Stimulated activated CD4-positive, alpha-beta T cell treated with anti-CD3 and anti-CD28 coated beads, Interleukin-12 subunit alpha, Interleukin-12 subunit beta, amount 100 ng/mL, for 24 hours (primary cell): ENCODE data around the gene VAMP2.
"Not testable (repeated sequence)": the region's sequence is repeated elsewhere in the genome, so short reads cannot be mapped to it uniquely, and the experiment has no call there.

Experiments
- DNase-seq, 2 experiments: peaks; one replicate each; pipeline ENCODE4 v3.0.0-alpha.2; 2020; ENCODE audit warnings: low read depth in 2 of 2

Gene VAMP2

DNA sequence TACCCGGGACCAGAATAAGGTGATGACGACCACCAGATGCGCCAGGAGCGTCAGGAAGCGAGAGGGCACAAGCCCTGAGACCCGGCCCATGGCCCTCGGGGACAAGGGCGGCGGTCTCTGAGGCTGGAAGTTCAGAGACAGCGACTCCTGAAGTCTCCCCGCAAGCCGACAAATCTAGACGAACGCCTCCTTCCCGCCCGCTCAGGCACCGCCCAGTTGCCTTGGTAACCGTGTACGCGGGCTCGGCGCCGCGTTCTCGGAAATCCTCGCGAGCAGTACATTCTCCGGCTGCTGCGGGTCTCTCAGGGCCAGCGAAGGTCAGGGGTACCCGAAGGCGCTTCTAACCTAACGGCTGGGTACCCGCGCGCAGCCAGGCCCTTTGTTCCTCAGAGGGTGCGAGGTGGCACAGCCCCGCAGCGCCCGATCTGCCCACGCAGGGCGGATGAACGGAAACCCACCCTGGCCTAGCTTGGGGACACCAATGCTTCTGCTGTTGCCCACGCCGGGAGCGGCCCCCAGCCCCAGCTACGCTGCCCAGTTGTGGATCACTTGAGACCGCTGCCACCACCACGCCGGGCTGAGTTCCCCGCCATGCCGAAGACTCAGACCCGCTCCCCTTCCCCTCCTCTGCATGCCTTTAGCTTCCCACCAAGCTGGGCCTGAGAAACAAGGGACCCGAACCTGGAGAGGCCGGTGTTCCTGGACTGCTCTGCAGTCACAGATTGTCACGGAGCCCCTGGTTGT lies 13.6 kb upstream of the VAMP2 start, which contains the start of gene TMEM107:
TSS of gene TMEM107 (minus strand) at position 184 of the 744 bp plus-strand sequence. CDS start at position 90, 94 bp downstream.
- DNase-seq = peak; percentile 77 to 85

DNA sequence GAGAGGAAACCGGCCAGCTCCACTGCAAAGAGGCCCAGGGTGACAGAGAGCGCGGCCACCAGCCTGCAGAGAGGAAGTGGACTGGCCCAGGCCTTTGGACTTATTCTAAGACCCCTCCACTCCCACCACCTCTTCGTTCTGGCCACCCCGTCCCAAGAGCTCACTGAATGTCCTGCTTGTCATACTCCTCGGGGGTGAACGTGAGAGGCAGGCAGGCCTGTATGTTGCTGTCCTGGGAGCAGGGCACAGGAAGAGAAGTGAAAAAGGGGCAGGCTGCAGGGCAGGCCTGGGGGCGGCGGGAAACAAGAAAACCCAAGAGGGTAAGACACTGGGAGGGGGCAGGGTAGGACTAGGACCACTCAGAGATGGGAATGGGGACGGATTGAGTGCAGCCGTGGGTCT lies 13.0 kb upstream of the VAMP2 start:
- DNase-seq = no peak

DNA sequence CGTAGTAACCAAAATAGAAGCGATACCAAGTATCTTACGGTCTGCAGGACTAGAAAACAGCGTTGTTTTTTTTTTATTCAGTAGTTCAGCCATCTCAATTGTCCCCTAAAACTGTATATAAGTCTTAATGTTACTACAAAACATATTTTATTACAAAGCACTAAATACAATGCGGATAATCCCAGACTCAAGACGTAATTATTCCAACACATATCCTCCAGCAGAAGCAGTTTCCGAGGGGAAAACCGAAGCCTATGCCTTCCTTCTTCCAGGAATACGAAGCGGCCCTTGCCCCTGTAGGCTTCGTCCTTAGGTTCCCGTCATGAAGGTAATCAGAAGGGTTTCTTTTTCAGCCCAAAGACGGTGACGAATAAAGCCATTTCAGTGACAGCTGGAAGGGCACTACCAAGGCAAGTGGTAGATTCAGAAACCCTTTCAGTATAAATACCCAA lies 11.1 kb upstream of the VAMP2 start:
- DNase-seq = no peak

DNA sequence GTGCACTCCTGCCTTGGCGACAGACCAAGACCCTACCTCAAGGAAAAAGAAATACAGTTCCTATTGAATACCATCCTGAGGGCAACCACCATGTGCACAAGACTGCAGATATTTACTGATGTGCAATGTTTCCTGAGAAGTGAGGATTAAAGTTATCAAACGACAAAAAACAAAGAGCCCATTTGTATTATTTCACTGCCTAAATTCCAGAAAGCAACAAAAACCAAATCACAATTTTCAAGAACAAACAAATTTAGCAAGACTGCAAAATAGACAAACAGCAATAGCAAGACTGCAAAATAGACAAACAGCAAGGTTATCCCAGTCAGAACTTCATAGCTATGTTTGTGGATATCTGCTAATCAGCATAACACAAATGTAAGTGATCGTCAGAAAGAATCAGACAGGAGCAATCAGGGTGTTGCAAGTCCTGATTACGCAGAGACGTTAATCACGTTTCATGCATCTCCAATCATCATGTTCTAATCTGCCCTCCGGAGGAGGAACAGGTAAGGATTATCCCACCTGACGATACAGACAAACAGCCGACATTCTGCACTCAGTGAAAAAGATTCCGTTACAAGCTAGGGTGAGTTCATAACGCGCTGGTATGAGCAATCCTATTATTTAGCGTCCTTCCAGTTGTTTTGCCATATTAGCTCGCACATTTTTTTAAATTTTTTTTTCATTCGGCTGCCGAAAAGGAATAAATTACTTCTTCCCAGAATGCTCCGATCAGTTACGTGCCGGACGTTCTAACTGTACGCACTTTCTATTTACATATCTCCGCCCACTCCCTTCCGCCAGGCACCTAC lies 10.5 kb upstream of the VAMP2 start:
- DNase-seq = peak in 1 of 2 experiments; percentile 75

DNA sequence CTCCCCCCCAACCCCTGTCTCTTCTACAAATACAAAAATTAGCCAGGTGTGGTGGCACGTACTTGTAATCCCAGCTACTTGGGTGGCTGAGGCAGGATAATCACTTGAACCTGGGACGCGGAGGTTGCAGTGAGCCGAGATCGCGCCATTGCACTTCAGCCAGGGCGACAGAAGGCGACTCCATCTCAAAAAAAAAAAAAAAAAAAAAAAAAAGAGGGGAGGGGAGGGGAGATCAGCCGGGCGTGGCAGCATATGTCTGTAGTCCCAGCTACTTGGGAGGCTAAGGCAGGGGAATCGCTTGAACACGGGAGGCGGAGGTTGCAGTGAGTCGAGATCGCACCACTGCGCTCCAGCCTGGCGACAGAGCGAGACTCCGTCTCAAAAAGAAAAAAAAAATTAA lies 7.4 kb upstream of the VAMP2 start:
- not testable (repeated sequence) for DNase-seq

DNA sequence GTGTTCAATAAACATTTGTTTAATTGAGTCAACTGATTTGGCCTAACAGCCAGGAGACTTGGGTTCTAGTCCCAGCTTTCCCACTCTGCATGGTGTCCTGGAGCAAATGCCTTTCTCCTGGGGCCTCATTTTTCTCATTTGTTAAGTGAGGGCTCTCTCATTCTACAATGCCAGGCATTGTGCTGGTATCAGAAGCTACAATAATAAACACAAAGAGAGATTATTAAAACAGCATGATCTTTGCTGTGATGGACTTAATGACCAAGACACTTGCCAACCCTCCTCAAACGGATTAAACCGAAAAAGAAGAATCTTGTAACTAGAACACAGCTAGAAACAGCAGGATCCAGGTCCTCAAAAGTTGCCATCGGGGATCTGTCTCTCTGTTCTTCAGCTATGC lies 4.8 kb upstream of the VAMP2 start:
- no peak for DNase-seq

DNA sequence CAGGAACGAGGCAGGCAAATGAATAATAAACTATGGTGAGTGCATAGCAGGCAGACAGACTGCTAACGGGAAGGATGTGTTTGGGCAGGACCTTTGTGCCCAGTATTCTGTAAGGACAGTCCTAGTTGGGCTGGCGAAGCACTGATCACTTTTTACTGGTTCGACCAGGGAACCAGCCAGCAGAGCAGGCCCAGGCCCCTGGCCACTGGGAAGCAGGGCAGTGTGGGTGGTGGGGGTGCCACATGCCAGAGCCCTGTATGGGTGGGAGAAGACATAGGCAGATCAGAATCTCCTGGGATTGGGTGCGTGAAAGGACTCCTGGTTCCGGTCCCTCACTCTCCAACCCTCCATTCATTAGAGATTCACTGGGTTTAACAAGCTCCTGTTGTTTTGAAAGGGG lies 4.0 kb upstream of the VAMP2 start:
- DNase-seq = no peak

DNA sequence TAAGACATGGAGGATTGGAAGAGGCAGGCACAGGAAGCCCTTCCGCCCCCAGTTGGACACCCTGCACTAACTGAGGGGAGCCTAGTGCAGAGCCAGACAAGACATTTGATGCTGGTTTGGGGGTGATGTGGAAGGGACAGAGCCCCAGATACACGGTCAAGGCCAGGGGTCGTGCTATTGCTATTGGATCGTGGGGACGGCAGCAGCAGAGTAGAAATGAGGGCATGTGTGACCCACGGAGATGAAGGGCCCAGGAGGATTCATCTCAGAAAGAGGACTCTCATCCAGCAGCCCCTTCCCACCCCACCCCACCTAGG lies 2.0 kb upstream of the VAMP2 start:
- no peak for DNase-seq

DNA sequence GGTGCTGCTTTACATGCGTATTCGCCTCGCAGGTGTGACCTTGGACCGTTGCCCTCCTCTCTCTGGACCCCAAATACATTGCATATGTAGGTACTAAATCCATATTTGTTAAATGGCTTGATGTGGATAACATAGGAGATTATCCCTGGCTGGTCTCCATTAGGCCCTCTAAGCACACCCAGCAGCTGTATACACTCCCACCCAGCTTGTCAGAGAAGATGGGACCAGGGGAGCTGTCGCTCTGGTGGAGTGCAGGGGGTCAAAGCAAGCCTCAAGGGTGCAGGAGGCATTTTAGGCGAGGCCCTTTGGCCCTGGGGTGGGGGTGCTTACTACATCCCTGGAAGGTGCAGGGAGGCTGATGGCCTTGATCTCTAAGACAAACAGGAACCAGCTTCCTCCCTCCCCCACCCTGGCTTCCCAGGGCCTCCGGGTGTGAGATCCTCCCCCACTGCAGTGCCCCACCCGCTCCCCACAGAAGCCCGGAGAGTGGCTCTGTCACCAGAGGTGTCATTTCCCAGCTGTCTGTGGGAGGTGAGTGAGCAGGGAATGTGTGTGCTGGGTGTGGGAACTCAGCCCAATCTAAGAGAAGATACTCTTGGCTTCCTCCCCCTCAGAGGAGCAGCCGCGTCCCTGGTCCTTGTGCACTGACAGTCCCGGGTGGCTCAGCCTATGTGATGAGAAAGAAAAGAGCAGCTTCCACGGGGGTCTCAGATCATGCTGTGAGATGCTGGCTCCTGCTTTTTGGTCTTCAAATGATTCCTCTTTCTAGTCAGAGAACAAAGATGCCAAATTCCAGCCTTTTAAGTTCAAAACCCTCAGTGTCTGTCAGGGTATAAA lies 1.4 kb upstream of the VAMP2 start:
- peak; percentile 61 to 79 for DNase-seq

DNA sequence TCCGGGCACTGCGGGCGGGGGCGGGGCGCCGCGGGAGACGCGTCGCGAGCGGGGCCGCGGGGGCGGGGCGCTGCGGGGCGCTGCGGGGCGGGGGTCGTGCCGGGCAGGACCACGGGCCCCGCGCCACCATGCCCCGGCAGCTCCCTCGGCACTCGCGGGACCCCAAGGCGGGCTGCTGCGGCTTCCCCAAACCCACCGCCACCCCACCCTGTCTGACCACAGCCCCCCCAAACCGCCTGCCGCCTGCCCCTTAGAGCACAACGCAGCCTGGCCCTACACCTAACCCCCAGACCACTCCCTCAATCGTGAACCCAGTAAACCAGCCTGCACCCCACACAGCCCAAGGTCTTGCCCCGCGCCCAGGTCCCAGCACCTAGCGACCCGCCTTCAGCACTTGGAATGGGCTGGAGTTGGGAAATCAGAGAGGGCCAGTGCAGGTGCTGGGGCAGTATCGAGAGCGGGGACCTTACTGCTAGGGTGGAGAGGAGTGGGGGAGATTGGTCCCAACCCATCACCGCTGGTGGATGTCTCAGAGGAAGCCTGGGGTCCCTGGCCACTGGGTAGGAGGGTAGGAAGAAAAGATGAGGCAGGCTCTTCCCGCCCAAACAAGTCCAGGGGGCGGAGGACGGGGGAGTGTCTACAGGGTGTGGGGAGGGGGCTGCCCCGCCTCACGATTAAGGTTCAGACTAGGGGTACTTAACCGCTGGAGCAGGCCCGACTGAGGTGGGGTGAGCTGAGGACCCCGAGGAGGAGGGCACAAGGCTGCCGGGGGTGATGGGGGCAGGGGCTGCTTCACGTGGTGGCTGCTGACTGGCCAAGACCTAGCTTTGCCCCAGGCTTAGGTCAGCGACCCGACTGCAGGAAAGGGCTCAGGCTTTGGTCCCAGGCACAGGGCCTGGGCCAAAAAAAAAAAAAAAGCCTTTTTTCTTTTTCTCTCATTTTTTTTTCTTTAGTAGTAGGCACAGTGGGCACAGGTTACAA lies 539 bp upstream of the VAMP2 start:
- DNase-seq = no peak

DNA sequence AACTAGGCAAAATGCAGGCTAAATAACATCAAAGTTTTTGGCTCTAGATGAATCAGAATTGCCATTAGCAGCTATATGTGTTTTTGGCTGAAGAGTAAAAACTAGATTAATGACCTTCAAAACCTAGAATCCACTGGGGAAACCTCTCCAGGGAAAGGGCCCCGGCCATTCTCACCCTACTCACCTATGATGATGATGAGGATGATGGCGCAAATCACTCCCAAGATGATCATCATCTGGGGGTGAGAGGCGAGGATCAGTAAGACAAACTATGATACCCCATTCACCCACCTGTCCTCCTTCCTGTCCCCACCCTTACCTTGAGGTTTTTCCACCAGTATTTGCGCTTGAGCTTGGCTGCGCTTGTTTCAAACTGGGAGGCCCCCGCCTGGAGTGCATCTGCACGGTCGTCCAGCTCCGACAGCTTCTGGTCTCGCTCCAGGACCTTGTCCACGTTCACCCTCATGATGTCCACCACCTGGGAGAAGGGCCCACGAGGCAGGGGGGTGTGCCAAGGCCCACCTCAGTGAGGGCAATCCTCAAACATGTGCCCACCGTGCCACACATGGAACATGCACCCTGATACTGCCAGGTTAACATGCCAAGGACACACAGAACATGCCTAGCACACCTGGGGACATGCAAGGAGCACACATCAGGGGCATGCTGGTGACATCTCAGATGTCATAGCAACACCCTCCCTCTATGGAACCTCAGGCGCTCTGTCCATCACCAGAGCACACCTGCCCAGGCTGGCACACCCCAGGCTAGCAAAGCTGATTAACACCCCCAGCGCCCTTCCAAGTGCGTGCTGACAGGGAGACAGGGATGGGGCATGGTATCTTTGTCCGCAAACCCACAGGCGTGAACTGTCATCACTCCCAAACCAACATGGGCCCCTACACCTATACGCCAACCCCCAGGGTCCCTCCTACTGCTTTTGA lies 1.2 kb downstream of the VAMP2 start:
- no peak for DNase-seq

DNA sequence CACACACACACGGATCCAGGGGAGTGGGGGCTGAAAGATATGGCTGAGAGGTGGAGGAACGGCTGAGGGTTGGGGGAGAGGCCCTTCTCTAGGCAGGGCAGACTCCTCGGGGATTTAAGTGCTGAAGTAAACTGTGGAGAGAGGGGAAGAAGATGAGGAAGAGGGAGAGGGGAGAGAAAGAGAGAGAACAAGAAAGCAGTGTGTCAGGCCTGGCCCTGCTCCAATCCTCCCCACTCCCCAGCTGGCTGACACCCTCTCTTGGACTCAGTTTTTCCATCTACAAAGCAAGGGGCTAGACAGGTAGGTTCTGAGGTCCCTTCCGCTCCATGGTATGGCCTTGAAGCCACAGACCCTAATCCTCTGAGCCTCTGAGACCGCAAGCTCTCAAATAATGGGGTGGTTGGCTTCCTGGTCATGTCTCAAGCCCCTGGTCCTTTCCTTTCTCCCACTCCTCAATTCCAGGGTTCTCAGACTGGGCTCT lies 2.0 kb downstream of the VAMP2 start:
- DNase-seq = no peak

DNA sequence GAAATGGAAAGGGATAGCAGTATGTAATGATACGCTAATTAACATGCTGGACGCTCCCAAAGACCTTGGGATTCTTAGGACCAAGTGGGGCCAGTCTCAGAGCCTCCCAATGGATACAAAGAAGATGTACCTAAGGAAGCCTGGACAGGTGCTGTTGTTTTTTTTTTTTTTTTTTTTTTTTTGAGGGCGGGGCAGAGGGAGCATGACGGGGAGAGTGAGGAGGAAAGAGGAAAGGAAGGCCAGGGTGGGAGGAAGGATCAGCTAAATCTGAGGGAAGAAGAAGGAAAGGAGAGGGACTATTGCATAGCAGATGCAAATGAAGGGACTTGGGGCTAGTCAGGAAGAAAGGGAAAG lies 2.5 kb downstream of the VAMP2 start:
- no peak for DNase-seq

DNA sequence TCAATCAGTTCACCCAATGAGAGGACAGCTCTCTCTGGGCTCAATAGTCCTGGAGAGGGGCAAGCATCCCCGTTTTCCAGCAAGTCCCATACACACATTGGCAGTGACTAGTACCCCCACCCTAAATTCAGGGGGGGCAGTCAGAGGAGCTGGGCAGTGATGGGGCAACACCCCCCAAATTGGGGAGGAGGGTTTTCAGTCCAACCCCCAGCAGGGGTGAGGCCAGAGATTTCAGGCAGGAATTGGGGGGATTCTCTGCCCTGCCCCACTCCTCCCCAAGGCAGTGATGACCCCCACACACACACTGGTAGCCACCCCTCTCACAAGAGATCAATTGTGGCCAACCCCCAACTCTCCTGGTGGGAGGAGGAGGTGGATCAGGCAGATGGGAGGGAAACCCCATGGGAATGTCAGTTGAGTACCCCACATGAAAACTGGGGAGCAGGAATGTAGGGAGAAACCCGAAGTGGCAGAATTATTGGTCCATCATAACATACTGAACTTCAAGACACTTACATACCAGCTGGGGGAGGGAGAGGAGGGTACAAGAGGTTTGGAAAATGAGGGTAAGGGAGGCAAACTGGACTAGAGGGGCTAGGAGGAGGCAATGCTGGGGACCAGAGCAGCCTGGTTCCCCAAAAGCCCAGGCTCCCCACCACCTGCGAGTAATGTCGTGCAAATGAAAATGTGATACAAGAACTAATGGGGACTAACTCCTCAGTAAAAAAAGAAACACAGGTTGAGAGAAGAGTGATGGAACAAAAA lies 3.1 kb downstream of the VAMP2 start:
- no peak for DNase-seq

DNA sequence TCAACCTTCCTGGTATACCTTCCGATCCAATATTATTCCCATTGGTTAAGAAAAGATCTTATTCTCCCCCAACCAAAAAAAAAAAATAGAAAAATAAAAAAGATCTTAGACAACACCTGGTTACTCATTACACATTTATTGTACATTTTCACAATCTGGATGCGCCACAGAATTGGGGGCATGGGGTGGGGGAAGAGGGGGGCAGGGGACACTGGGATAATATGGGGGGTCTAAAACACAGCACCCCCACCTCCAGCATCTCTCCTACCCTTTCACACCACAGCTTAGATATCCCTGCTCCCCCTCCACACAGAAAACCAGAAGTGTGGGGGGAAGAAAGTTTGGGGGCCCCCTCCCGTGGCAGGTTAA lies 3.7 kb downstream of the VAMP2 start:
- DNase-seq = no peak

DNA sequence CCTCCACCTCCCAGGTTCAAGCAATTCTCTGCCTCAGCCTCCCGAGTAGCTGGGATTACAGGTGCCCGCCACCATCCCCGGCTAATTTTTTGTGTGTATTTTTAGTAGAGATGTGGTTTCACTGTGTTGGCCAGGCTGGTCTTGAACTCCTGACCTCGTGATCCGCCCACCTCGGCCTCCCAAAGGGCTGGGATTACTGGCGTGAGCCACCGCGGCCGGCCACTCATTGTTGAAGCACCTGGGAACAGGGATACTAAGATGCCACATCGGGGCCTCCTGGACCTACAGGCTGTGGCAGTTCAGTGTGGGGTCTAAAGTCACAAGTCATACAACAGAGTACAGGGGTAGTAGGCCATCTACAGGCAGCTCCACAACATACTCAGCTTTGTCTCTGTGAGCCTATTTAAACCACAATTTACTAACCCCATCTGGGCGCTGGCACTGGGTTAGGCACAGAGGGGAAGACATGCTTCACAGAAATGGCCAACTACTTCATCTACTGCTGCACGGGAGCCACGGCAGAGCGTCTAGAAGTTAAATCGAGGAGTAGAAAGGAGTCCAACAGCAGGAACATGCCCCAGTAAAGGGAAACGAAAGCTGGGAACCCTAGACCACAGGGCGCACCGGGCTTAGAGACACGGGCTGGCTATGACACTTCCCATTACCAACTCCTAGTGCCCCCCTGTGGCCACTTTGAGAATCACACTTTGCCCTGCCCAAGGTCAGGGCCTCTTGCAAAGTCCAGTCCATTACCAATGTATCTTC lies 4.3 kb downstream of the VAMP2 start:
- peak; percentile 63 to 90 for DNase-seq

DNA sequence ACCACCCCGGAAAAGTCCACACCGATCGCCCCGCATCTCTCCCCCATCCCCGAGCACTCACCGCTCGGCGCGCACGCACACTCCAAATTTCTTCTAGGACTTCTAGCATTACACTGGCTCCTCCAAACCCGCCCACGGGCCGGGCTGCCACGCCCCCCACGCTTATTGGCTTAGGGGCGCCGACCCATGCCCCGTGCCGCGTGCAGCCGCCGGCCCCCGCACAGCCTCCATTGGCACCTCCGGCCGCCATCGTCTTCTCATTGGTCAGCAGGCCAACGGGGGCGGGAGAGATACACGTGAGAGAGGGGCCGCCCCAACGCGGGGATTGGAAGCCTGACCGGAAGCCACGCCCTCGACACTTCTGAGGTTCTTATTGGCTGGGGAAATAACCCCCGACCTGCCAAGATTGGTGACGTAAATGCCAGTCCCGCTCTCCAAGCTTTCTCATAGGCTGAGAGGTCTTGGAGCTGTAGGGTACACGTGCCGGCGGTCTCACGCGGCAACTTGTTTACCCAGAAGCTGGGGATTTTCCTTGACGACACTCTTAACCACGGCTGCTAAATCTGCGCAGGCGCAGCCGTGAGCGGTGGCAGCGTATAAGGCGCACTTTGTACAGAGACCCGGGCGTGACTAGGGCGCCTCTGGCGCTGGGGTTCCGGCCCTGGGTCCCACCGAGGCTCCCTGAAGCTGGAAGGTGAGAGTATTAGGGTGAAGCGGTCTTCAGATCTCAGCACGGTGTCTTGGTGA lies 6.3 kb downstream of the VAMP2 start:
- peak; percentile 100 for DNase-seq

DNA sequence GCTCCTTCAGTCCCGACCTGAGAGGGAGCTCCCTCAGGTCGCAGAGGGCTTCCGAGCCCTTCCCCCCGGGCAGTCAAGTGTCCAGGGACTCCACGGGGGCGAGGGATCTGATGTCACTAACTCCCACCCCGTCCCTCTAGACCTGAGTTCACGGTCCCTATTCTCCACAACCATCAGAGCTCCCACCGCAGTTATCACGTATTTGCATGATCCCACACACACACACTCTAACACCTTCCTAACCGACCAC lies 6.8 kb downstream of the VAMP2 start:
- no peak for DNase-seq
